Epithelial cell of proximal tubule (primary cell): ENCODE data around the gene TSFM. TPM values are rescaled to one million over a fixed set of nuclear protein-coding genes. Genes with fewer than 3 reads are reported as not detected.

Source experiments
- DNase-seq: peaks from one replicate; pipeline ENCODE4 v3.0.0-alpha.2; 2011; ENCODE audit warnings: low read depth
- H3K4me3 ChIP-seq: 2 replicates; pipeline ENCODE4 v1.5.1; 2011; ENCODE audit warnings: low read depth, mild to moderate bottlenecking, low read length
- total RNA-seq: library from RNA; depleted of rRNA; stranded (reverse); fragments of >200 nt; gene quantifications from 2 replicates; pipeline ENCODE4 v1.2.3, GENCODE V29; 2015
- TF ChIP-seq, protein P1 (sequence below): conservative IDR thresholded peaks from 2 replicates; pipeline ENCODE4 v1.5.1; 2012; ENCODE audit warnings: low read depth, mild to moderate bottlenecking, low read length

TSFM gene
- total RNA-seq, 1 donor from 2014 or later = 30.6 TPM

DNA sequence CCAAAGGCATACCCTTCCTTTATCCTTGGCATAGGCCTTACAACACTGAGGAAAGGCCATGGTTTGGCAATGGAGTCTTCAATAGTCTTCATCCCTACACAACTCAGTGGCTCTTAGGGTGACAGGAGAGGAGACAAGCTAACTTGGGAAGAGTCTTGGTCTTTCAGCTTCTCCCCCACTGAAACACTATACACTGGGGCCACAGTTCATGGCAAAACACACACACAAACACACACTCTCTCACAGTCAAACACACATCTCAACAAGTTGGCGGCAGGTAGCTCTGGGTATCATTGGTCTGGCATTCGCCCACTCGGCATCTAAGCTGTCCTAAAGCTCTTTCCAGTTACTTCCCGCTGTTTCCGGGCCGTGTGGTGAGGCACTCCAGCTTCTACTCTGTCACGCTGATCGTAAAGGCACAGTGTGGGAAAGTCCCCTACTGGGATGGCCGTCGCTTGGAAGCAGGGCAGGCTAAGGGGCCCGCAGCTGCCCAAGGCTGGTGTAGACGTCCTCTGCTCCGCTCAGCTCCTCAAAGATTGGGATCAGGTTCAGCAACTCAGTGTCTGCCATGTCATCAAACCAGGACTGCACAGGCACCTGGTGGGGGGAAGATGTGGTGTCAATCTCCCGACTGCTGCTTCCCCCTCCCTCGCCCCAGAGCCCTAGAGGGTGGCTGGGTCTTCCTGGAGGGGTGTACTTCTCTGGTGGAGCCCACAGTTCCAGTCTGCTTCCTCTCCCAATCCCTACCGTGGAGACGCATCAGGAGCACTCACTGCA is 40.7 kb downstream of the TSFM start:
- no peak for DNase-seq
- TF ChIP-seq, protein P1, sequence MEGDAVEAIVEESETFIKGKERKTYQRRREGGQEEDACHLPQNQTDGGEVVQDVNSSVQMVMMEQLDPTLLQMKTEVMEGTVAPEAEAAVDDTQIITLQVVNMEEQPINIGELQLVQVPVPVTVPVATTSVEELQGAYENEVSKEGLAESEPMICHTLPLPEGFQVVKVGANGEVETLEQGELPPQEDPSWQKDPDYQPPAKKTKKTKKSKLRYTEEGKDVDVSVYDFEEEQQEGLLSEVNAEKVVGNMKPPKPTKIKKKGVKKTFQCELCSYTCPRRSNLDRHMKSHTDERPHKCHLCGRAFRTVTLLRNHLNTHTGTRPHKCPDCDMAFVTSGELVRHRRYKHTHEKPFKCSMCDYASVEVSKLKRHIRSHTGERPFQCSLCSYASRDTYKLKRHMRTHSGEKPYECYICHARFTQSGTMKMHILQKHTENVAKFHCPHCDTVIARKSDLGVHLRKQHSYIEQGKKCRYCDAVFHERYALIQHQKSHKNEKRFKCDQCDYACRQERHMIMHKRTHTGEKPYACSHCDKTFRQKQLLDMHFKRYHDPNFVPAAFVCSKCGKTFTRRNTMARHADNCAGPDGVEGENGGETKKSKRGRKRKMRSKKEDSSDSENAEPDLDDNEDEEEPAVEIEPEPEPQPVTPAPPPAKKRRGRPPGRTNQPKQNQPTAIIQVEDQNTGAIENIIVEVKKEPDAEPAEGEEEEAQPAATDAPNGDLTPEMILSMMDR = no peak
- H3K4me3 ChIP-seq = no peak overlapping the region

DNA sequence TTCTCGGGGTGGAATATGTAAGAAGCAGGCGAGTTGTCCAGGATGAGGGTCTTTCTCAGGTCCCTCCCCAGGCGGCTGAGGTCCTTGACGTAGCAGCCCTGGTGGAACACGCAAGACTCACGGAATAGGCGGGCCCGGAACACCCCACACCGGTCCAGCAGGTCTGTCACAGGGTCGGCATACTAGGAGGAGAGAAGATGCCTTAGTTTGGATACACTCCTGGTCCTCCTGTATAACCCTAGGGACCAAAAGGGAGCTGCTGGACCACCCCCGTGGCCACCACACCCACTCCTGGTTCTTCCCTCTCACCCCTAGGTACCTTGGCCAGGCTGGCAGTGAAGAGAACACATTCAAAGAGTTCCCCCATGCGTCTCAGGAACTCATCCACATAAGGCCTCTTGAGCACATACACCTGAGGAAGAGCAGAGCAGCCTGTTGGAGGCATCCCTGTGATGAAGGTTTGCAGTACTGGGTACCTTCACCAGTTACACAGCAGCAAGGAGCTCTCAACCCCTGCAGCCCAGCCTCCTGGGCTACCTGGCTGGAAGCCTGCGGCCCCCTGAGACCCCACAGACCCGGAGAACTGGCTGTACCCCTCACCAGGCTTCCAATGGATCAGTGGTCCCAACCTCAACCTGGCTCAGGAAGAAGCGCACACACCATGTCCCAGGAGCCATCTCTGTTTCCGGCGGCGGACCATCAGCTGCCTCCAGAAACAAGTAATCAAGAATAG is 41.5 kb downstream of the TSFM start:
- TF ChIP-seq, protein P1 = no peak
- DNase-seq = no peak
- no peak overlapping the region for H3K4me3 ChIP-seq

DNA sequence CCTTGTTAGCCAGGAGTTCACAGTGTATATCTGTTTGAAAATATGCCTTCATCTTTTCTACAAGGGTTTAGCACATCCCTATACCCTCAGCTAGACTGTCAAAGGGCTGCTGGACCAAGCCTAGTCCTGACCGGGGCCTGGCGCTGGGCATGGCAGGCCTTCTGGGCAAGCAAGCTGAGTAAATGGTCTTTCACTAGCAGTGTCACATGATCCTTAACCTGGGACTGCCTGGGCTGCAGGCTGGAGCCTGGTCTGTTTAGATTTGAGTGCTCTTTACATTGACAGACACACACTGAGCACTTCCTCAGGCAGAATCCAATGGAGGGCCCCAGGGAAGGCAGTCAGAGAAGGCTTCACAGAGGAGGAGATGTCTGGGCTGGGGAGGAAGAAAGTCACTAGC is 42.9 kb downstream of the TSFM start:
- no peak overlapping the region for H3K4me3 ChIP-seq
- TF ChIP-seq, protein P1 = no peak
- no peak for DNase-seq

DNA sequence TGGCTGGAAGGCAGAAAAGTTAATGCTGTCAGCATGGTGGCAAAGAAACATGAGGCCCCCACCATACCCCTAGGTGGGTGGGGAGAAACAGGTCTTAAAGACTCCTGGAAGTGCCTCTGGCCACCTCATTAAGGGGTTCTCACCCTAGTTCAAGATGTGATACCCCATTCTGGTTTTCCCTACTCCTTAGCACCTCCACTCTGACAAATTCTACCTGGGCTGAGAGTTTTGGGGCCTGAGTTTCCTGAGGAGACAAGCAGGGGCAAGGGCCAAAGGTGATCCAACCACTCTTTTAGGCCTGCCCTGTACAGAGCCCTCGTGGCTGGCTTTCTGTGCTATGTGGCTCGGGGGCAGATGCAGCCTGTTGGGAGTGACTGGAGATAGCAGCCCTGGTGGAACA is 43.8 kb downstream of the TSFM start:
- no peak for DNase-seq
- H3K4me3 ChIP-seq = no peak overlapping the region
- TF ChIP-seq, protein P1 = no peak

DNA sequence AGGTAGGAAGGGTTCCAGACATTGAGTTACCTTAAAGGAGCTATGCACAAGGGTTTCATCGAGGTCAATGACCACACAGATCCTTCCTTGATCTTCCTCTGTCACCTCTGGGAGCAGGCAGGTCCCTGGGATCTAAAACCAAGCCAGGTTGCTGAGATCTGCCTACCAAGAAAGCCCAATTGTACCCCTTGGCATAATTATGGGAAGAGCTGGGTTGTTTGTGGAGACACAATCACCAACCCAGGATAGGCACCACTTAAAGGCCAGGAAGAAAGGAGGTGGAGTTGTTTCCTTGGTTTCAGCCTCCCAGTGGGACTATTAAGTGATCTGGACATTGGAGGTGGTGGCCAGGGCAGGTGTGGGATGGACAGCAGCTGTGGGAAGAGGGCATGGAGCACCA is 44.4 kb downstream of the TSFM start:
- TF ChIP-seq, protein P1 = no peak

DNA sequence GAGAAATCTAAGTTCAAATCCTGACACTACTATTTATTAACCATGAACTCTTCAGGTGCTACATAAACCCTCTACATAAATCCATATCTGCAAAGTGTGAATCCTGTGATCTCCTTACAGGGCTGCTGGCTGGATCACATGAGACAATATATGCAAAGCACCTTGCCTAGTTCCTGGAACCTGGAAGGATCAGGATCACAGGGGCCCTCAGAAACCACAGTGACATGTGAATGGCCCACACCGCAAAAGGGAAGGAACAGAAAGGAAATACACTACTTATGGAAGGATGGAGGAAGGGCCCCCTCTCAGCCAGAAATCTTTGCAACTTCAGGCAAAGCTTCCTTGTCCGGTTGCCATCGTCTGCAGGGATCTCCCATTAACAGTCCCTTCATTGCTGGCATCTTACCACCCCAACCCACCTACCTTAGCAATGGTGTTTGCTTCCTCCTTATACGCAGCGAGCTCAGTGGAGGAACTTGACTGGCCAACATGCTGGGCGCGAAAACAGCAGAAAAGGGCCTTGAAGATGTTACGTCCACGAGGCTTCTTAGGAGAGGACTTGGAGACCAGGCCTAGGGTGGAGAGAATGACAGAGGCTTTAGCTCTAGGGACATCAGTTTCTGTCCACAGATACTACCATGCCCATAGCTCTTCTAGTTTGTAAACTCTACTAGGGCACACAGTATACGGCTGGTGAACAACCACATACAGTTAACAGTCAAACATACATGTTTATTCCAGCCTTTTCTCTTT is 46.6 kb downstream of the TSFM start:
- no peak for DNase-seq
- TF ChIP-seq, protein P1 = no peak
- H3K4me3 ChIP-seq = no peak overlapping the region

More for the DNA sequence above, 44.4 kb downstream of the TSFM start:
- H3K4me3 ChIP-seq = no peak overlapping the region
- no peak for DNase-seq
